ENCODE results near the gene GATA6. TPM values are rescaled to one million over a fixed set of nuclear protein-coding genes. Genes with fewer than 3 reads are reported as not detected.

Gene GATA6
- total and polyA plus RNA-seq, 10 of the 15 experiments (the other 5 are each of a cell fraction or from before 2014, with no cell fraction given) = 0.04 to 0.05 TPM; not detected in 8

- no peak overlapping the region for H3K27ac ChIP-seq (ENCODE audit: control insufficient read depth, insufficient read depth)
- no peak for ATAC-seq
- WGBS (ENCODE audit: insufficient coverage, insufficient replicate concordance, low lambda C conversion rate, missing lambda C conversion rate) = 85% methylated on average over 1 of the region's 1 CpG
- no peak overlapping the region for H3K9ac ChIP-seq (ENCODE audit: control insufficient read depth, insufficient read depth, low read length)
- CTCF ChIA-PET = no interaction called here
- SMC1A ChIA-PET (ENCODE audit: uncharacterized antibody, unreplicated experiment) = no interaction called here
- no peak for DNase-seq (ENCODE audit: low read depth, low spot score)
- H2AFZ ChIP-seq (ENCODE audit: control insufficient read depth, low read depth, low read length) = no peak overlapping the region
- no peaks in the 10 kb centered on the region for H3K36me3 ChIP-seq (ENCODE audit: control insufficient read depth in 2 of 2, insufficient read depth in 2 of 2, low read length in 1 of 2)
- H3K9me3 ChIP-seq (replicated peaks; ENCODE audit: control insufficient read depth, insufficient read depth, low read length) = no peaks in the 10 kb centered on the region
- H3K27me3 ChIP-seq (replicated peaks in 1 of 2; ENCODE audit: control insufficient read depth in 2 of 2, insufficient read depth in 2 of 2, low read length in 1 of 2) = peaks cover 0 to 2% of the 10 kb centered on the region in 2 experiments; a peak in 1 of 4 replicates
- TF ChIP-seq ZBTB40 (IDR thresholded peaks at IDR 0.05; ENCODE audit: borderline replicate concordance) = no peak
- no peaks in the 10 kb centered on the region for H3K4me1 ChIP-seq (ENCODE audit: control insufficient read depth, insufficient read depth, low read length)
- BruUV-seq (replicated peaks) = no TSS peak
- RAD21 ChIA-PET (ENCODE audit: unreplicated experiment) = no interaction called here
- no peaks in the 10 kb centered on the region for H3K79me2 ChIP-seq (ENCODE audit: control insufficient read depth, insufficient read depth, low read length)
- intact Hi-C loops (cut with micrococcal nuclease; ENCODE audit: unreplicated experiment) (no loop called here), in situ Hi-C loops (cut with MboI) (no loop called here)
- no peaks in the 10 kb centered on the region for H4K20me1 ChIP-seq (ENCODE audit: control insufficient read depth, insufficient read depth)
- POLR2A ChIA-PET = no interaction called here
- H3K4me3 ChIP-seq = no peak overlapping the region
- FAIRE-seq = no peak
- H3K4me2 ChIP-seq (ENCODE audit: control insufficient read depth, insufficient read depth) = no peak overlapping the region
Observed at GRCh38 chr18:22179631-22180030, 10.2 kb downstream of the GATA6 start.

GRCh38 chr18:22180722-22181121 lies 11.3 kb downstream of the GATA6 start:
- H3K27me3 ChIP-seq (replicated peaks in 1 of 2; ENCODE audit: control insufficient read depth in 2 of 2, insufficient read depth in 2 of 2, low read length in 1 of 2) = peaks cover 0 to 2% of the 10 kb centered on the region in 2 experiments; a peak in 1 of 4 replicates
- no peaks in the 10 kb centered on the region for H4K20me1 ChIP-seq (ENCODE audit: control insufficient read depth, insufficient read depth)
- no peak overlapping the region for H2AFZ ChIP-seq (ENCODE audit: control insufficient read depth, low read depth, low read length)
- WGBS (ENCODE audit: insufficient coverage, insufficient replicate concordance, low lambda C conversion rate, missing lambda C conversion rate) = 20% methylated on average over 6 of the region's 6 CpGs
- H3K4me2 ChIP-seq (ENCODE audit: control insufficient read depth, insufficient read depth) = no peak overlapping the region
- H3K9me3 ChIP-seq (replicated peaks; ENCODE audit: control insufficient read depth, insufficient read depth, low read length) = no peaks in the 10 kb centered on the region
- no peak overlapping the region for H3K9ac ChIP-seq (ENCODE audit: control insufficient read depth, insufficient read depth, low read length)
- intact Hi-C loops (cut with micrococcal nuclease; ENCODE audit: unreplicated experiment) = no loop called here
- RAD21 ChIA-PET (ENCODE audit: unreplicated experiment) = no interaction called here
- no peaks in the 10 kb centered on the region for H3K4me1 ChIP-seq (ENCODE audit: control insufficient read depth, insufficient read depth, low read length)
- SMC1A ChIA-PET (ENCODE audit: uncharacterized antibody, unreplicated experiment) = no interaction called here
- H3K27ac ChIP-seq (ENCODE audit: control insufficient read depth, insufficient read depth) = no peak overlapping the region
- ATAC-seq (no peak), DNase-seq (ENCODE audit: low read depth, low spot score) (no peak), FAIRE-seq (no peak)
- no peaks in the 10 kb centered on the region for H3K79me2 ChIP-seq (ENCODE audit: control insufficient read depth, insufficient read depth, low read length)
- no peaks in the 10 kb centered on the region for H3K36me3 ChIP-seq (ENCODE audit: control insufficient read depth in 2 of 2, insufficient read depth in 2 of 2, low read length in 1 of 2)
- CTCF ChIA-PET = no interaction called here
- POLR2A ChIA-PET = no interaction called here
- H3K4me3 ChIP-seq = no peak overlapping the region
- in situ Hi-C loops (cut with MboI) = no loop called here
- TF ChIP-seq, protein P1, sequence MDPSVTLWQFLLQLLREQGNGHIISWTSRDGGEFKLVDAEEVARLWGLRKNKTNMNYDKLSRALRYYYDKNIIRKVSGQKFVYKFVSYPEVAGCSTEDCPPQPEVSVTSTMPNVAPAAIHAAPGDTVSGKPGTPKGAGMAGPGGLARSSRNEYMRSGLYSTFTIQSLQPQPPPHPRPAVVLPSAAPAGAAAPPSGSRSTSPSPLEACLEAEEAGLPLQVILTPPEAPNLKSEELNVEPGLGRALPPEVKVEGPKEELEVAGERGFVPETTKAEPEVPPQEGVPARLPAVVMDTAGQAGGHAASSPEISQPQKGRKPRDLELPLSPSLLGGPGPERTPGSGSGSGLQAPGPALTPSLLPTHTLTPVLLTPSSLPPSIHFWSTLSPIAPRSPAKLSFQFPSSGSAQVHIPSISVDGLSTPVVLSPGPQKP (IDR thresholded peaks at IDR 0.05; ENCODE audit: low read depth, low read length) = no peak
- TF ChIP-seq RFX5 (IDR thresholded peaks at IDR 0.05; ENCODE audit: low read depth, low read length) (no peak), LARP7 (IDR thresholded peaks at IDR 0.05) (no peak), YY1 (IDR thresholded peaks at IDR 0.05; ENCODE audit: low read depth, low read length) (no peak), ESRRA (IDR thresholded peaks at IDR 0.05; ENCODE audit: low read length) (no peak), POLR2AphosphoS2 (IDR thresholded peaks at IDR 0.05; ENCODE audit: low read depth, low read length) (no peak), ZNF24 (IDR thresholded peaks at IDR 0.05) (no peak)
- no TSS peak for BruUV-seq (replicated peaks)

Measured in GM12878 (cell line).